ENCODE data around the gene CD74. TPM values are rescaled to one million over a fixed set of nuclear protein-coding genes. Genes with fewer than 3 reads are reported as not detected.

Gene CD74
- total RNA-seq, 1 donor from 2014 or later = 16.1 TPM

- no peak overlapping the region for H3K27ac Mint-ChIP-seq
- no peaks in the 10 kb centered on the region for H3K27me3 Mint-ChIP-seq (ENCODE audit: low read depth)
- H3K9me3 Mint-ChIP-seq = no peaks in the 10 kb centered on the region
- no peaks in the 10 kb centered on the region for H3K4me1 Mint-ChIP-seq
- H3K4me3 Mint-ChIP-seq = no peak overlapping the region
- peaks cover 28% of the 10 kb centered on the region for H3K36me3 Mint-ChIP-seq
- DNase-seq (ENCODE audit: low spot score in 2 of 2, unreplicated experiment in 2 of 2) = no peak
- TF ChIP-seq CTCF (IDR thresholded peaks at IDR 0.05; ENCODE audit: unreplicated experiment) = no peak
These were observed 11.7 kb downstream of the CD74 start for GRCh38 chr5:150401076-150401375.

- no peaks in the 10 kb centered on the region for H3K27me3 Mint-ChIP-seq (ENCODE audit: low read depth)
- TF ChIP-seq CTCF (IDR thresholded peaks at IDR 0.05; ENCODE audit: unreplicated experiment) = no peak
- no peak for DNase-seq (ENCODE audit: low spot score in 2 of 2, unreplicated experiment in 2 of 2)
- H3K27ac Mint-ChIP-seq = peak overlapping the region; percentile 34
- H3K4me3 Mint-ChIP-seq = no peak overlapping the region
- no peaks in the 10 kb centered on the region for H3K4me1 Mint-ChIP-seq
- peaks cover 31% of the 10 kb centered on the region for H3K36me3 Mint-ChIP-seq
- H3K9me3 Mint-ChIP-seq = no peaks in the 10 kb centered on the region
These were observed 12.2 kb downstream of the CD74 start for GRCh38 chr5:150400316-150401075.

- TF ChIP-seq CTCF (IDR thresholded peaks at IDR 0.05; ENCODE audit: unreplicated experiment) = no peak
- H3K4me3 Mint-ChIP-seq = no peak overlapping the region
These were observed 13.0 kb downstream of the CD74 start for GRCh38 chr5:150399524-150400211.

GRCh38 chr5:150398722-150399523 is 13.8 kb downstream of the CD74 start:
- Mint-ChIP-seq H3K27me3 (ENCODE audit: low read depth) (no peaks in the 10 kb centered on the region), H3K27ac (no peak overlapping the region)

More at GRCh38 chr5:150399524-150400211, 13.0 kb downstream of the CD74 start:
- Mint-ChIP-seq H3K4me1 (no peaks in the 10 kb centered on the region), H3K27me3 (ENCODE audit: low read depth) (no peaks in the 10 kb centered on the region), H3K9me3 (no peaks in the 10 kb centered on the region), H3K36me3 (peaks cover 34% of the 10 kb centered on the region), H3K27ac (peak overlapping the region; percentile 71)
- no peak for DNase-seq (ENCODE audit: low spot score in 2 of 2, unreplicated experiment in 2 of 2)

More at GRCh38 chr5:150398722-150399523, 13.8 kb downstream of the CD74 start:
- no peak for DNase-seq (ENCODE audit: low spot score in 2 of 2, unreplicated experiment in 2 of 2)
- Mint-ChIP-seq H3K4me3 (no peak overlapping the region), H3K9me3 (no peaks in the 10 kb centered on the region), H3K36me3 (peaks cover 34% of the 10 kb centered on the region), H3K4me1 (no peaks in the 10 kb centered on the region)
- TF ChIP-seq CTCF (IDR thresholded peaks at IDR 0.05; ENCODE audit: unreplicated experiment) = peak; percentile 54
